GM12875 (cell line): ENCODE measurements around the gene IL17B.

Experiments used
- H3K4me3 ChIP-seq: one replicate; pipeline ENCODE4 v1.5.1; 2011; ENCODE audit warnings: low read depth, low read length, control low read depth
- CTCF ChIP-seq: IDR thresholded peaks from 2 replicates; pipeline ENCODE4 v1.5.1; 2011; ENCODE audit warnings: low read depth, mild to moderate bottlenecking, control low read depth, inconsistent platforms, low read length, moderate library complexity, borderline replicate concordance; ENCODE audit not compliant: insufficient read depth

The IL17B gene

GRCh38 chr5:149419532-149419858, 40.4 kb upstream of the IL17B start:
- H3K4me3 ChIP-seq = no peak overlapping the region
- no peak for TF ChIP-seq CTCF

GRCh38 chr5:149418910-149419531, 39.9 kb upstream of the IL17B start:
- TF ChIP-seq CTCF = no peak
- no peak overlapping the region for H3K4me3 ChIP-seq

GRCh38 chr5:149417711-149418368, 38.7 kb upstream of the IL17B start:
- TF ChIP-seq CTCF = no peak
- H3K4me3 ChIP-seq = no peak overlapping the region

- H3K4me3 ChIP-seq = no peak overlapping the region
- no peak for TF ChIP-seq CTCF
Observed at GRCh38 chr5:149416987-149417710, 38.1 kb upstream of the IL17B start.

- no peak overlapping the region for H3K4me3 ChIP-seq
- no peak for TF ChIP-seq CTCF
Observed at GRCh38 chr5:149415066-149415967, 36.2 kb upstream of the IL17B start.

GRCh38 chr5:149414405-149415065, 35.4 kb upstream of the IL17B start:
- no peak for TF ChIP-seq CTCF
- H3K4me3 ChIP-seq = no peak overlapping the region
